Activated B cell treated with CpG ODN at 0.5 μM for 24 hours (primary cell): Measurements from ENCODE around the gene HHATL. TPM values are rescaled to one million over a fixed set of nuclear protein-coding genes. Genes with fewer than 3 reads are reported as not detected.

Experiments
- ATAC-seq: fragments of 200-7000 bp; cut with Tn5 transposase; one replicate; pipeline ENCODE4 v1.10.0; 2021; ENCODE audit warnings: low read depth, mild to moderate bottlenecking, moderate library complexity
- CTCF ChIA-PET: fragments of 350-600 bp; sonication (Branson Sonifier 250); formaldehyde crosslinking; loops from one replicate; lab custom pipeline; 2021; ENCODE audit warnings: antibody characterized with exemption; lab: Charles Lee
- POLR2A ChIA-PET: fragments of 350-600 bp; sonication (Branson Sonifier 250); formaldehyde crosslinking; loops from one replicate; lab custom pipeline; 2021; ENCODE audit warnings: antibody characterized with exemption; lab: Charles Lee
- DNase-seq: peaks from one replicate; pipeline ENCODE4 v3.0.0; 2022
- H3K27ac Mint-ChIP-seq: one replicate; pipeline ENCODE4 v1.8.0; 2020; ENCODE audit warnings: mixed read lengths
- H3K27me3 Mint-ChIP-seq: one replicate; pipeline ENCODE4 v1.8.0; 2021; ENCODE audit warnings: mixed read lengths
- H3K36me3 Mint-ChIP-seq: one replicate; pipeline ENCODE4 v1.8.0; 2021; ENCODE audit warnings: low read depth, mixed read lengths
- H3K4me1 Mint-ChIP-seq: one replicate; pipeline ENCODE4 v1.8.0; 2021; ENCODE audit warnings: mixed read lengths
- H3K4me3 Mint-ChIP-seq: one replicate; pipeline ENCODE4 v1.8.0; 2020; ENCODE audit warnings: mild to moderate bottlenecking, mixed read lengths
- H3K9me3 Mint-ChIP-seq: one replicate; pipeline ENCODE4 v1.8.0; 2020; ENCODE audit warnings: mixed read lengths
- intact Hi-C: fragments of 100-400 bp; cut with micrococcal nuclease; formaldehyde crosslinking; loops from one replicate; pipeline ENCODE4 v1.15.1; 2024
- total RNA-seq: library from RNA; stranded (reverse); gene quantifications from 2 replicates; pipeline ENCODE4 v1.2.3, GENCODE V29; 2022
- TF ChIP-seq, protein P1 (sequence below): fragments of 200-600 bp; IDR thresholded peaks from one replicate; pipeline ENCODE4 v1.8.0; 2022; ENCODE audit warnings: antibody characterized with exemption, mild to moderate bottlenecking

Gene HHATL
- total RNA-seq, 1 donor from 2014 or later, result not detected

DNA sequence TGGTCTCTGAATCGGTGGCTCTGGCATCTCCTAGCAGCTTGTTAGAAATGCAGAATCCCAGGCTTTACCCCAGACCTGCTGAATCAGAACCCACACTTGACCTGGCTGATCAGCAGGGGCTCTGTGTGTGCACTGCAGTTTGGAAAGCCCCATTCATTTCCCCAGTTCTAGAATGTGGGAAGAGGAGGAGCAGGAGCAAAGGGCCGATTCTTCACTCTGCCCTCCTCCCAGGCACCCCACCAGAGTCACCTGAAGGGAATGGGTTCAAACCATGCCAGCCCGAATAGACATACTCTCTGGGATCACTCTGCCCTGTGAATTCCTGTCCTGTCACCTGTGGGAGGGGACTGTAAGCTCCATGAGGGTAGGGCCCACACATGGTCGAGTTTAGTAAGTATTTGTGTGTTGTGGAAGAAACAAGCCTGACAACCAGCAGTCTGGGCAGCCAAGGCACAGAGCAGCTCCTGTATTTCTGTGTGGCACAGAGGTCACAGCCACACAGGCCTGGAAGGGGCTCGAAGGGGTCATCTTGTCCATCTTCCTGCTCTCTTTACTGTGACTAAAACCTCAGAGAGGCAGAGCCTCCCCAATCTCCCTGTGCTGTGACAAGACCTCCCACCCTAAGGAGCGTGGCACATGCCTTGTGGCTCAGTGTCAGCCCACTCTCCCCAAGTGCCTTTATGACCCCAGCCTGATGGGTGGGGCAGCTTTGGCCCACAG is 29.0 kb upstream of the HHATL start:
- Mint-ChIP-seq H3K4me3 (no peak overlapping the region), H3K36me3 (no peaks in the 10 kb centered on the region), H3K9me3 (no peaks in the 10 kb centered on the region), H3K4me1 (no peaks in the 10 kb centered on the region), H3K27me3 (no peaks in the 10 kb centered on the region), H3K27ac (no peak overlapping the region)
- TF ChIP-seq, protein P1, sequence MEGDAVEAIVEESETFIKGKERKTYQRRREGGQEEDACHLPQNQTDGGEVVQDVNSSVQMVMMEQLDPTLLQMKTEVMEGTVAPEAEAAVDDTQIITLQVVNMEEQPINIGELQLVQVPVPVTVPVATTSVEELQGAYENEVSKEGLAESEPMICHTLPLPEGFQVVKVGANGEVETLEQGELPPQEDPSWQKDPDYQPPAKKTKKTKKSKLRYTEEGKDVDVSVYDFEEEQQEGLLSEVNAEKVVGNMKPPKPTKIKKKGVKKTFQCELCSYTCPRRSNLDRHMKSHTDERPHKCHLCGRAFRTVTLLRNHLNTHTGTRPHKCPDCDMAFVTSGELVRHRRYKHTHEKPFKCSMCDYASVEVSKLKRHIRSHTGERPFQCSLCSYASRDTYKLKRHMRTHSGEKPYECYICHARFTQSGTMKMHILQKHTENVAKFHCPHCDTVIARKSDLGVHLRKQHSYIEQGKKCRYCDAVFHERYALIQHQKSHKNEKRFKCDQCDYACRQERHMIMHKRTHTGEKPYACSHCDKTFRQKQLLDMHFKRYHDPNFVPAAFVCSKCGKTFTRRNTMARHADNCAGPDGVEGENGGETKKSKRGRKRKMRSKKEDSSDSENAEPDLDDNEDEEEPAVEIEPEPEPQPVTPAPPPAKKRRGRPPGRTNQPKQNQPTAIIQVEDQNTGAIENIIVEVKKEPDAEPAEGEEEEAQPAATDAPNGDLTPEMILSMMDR, result no peak
- no peak for ATAC-seq
- POLR2A ChIA-PET, result interaction anchor here (0.6 kb wide), 1 partner anchor 72 kb away, joined by 6 read pairs; the partner anchor contains the start of gene HIGD1A
- CTCF ChIA-PET, result no interaction called here
- no peak for DNase-seq
- intact Hi-C loops, result no loop called here

DNA sequence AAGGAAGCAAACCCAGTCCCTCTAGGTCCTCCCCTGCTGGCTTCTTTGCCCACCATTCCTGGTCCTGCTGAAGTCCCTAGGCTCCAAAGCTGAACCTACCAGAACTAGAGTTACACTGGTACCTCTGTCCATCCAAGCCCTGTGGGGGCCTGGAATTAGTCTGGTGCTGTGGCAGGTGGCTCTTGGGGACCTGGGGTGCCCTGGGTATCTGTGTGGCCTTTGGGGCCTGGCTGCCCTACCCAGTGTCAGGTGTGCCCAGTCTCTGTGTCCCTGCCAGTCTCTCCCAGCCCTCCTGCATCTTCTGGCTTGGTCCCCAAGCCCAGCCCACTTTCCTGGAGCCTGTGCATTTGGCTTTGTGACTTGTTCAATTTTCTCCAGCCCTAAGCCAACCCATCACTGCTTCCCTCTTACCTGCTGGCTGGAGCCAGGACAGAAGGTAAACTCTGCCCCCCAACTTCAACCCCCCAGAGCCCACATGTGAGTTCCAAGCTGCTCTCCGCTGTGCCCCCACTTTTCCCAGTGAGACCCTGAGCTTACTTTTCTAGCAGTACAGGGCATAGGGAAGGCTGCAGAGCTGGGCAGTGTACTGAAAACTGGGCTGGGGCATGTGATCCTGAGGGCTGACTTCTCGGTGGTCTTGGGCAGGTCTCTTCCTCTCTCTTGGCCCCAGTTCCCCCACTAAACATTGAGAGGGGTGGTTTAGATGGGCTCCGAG is 28.3 kb upstream of the HHATL start:
- intact Hi-C loops, result no loop called here
- H3K27me3 Mint-ChIP-seq, result peaks cover under 1% of the 10 kb centered on the region
- H3K27ac Mint-ChIP-seq, result no peak overlapping the region
- ATAC-seq, result no peak
- no peak for DNase-seq
- H3K4me3 Mint-ChIP-seq, result no peak overlapping the region
- TF ChIP-seq, protein P1, result no peak
- no peaks in the 10 kb centered on the region for H3K9me3 Mint-ChIP-seq
- POLR2A ChIA-PET, result interaction anchor here (0.6 kb wide), 1 partner anchor 73 kb away, joined by 6 read pairs; the partner anchor contains the start of gene HIGD1A
- no peaks in the 10 kb centered on the region for H3K36me3 Mint-ChIP-seq
- H3K4me1 Mint-ChIP-seq, result no peaks in the 10 kb centered on the region
- CTCF ChIA-PET, result no interaction called here

DNA sequence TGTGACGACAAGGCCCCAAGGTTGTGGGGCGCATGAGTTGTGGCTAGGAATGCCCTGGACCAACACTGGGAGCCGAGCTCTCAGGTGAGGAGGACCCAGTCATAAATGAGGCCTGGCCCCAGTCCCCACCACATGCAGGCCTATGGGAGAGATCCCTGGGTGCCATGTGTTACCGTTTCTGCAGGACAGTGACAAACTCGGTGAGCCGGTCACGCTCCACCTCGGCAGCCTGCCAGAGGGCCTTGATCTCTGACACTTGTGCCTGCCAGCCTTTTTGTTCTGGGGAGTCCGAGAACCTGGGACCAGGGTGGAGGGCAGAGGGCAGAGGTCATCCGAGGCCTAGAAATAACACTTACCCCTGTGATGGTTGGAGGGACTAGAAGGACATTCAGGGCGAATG is 27.7 kb upstream of the HHATL start:
- no peaks in the 10 kb centered on the region for H3K36me3 Mint-ChIP-seq
- ChIA-PET CTCF (no interaction called here), POLR2A (no interaction called here)
- ATAC-seq (no peak), DNase-seq (no peak)
- H3K4me1 Mint-ChIP-seq, result no peaks in the 10 kb centered on the region
- peaks cover 5% of the 10 kb centered on the region for H3K27me3 Mint-ChIP-seq
- TF ChIP-seq, protein P1, result no peak
- H3K9me3 Mint-ChIP-seq, result no peaks in the 10 kb centered on the region
- H3K4me3 Mint-ChIP-seq, result no peak overlapping the region
- intact Hi-C loops, result no loop called here
- no peak overlapping the region for H3K27ac Mint-ChIP-seq

DNA sequence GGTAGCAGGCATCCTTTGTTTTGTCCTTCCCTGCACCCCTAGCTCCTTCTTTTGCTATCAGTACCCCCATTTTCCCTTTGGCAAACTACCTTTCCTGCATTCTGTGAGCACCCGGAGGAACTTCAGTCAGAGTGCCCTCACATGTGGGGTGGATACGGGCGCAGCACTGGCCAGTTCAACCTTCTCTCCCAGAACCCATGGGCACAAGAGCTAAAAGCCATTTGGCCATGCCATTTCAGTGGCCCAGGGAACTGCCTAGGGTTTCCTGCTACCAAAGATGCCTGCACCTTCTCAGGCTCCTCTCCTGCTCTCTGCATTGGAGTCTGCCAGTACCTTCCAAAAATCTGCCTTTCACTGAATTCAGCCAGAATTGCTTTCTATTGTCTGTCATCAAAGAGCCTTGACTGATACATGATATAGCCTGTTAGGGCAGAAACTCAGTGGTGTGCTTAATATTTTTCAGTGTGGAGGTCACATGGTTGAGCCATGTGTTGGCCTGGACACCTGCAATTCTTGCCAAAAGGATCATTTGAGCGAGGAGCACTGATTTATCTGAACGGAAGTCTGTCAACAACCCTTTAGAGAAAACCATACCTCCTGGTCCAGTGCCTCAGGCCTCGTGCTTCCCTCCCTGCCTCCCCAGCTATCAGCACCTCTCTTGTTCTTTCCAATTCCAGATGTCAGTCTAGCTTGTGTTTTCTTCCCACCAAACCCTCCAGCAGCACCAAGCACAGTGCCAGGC is 27.0 kb upstream of the HHATL start:
- no peaks in the 10 kb centered on the region for H3K9me3 Mint-ChIP-seq
- TF ChIP-seq, protein P1, result no peak
- intact Hi-C loops, result no loop called here
- H3K36me3 Mint-ChIP-seq, result no peaks in the 10 kb centered on the region
- peaks cover 5% of the 10 kb centered on the region for H3K27me3 Mint-ChIP-seq
- ChIA-PET CTCF (no interaction called here), POLR2A (no interaction called here)
- no peak for DNase-seq
- no peak for ATAC-seq
- no peaks in the 10 kb centered on the region for H3K4me1 Mint-ChIP-seq
- no peak overlapping the region for H3K4me3 Mint-ChIP-seq
- H3K27ac Mint-ChIP-seq, result no peak overlapping the region
